Measurements from ENCODE around the gene VDAC1. TPM values are rescaled to one million over a fixed set of nuclear protein-coding genes. Genes with fewer than 3 reads are reported as not detected.

Gene VDAC1
- polyA plus RNA-seq, 4 donors = 94.2 to 208 (median 180) TPM

DNA sequence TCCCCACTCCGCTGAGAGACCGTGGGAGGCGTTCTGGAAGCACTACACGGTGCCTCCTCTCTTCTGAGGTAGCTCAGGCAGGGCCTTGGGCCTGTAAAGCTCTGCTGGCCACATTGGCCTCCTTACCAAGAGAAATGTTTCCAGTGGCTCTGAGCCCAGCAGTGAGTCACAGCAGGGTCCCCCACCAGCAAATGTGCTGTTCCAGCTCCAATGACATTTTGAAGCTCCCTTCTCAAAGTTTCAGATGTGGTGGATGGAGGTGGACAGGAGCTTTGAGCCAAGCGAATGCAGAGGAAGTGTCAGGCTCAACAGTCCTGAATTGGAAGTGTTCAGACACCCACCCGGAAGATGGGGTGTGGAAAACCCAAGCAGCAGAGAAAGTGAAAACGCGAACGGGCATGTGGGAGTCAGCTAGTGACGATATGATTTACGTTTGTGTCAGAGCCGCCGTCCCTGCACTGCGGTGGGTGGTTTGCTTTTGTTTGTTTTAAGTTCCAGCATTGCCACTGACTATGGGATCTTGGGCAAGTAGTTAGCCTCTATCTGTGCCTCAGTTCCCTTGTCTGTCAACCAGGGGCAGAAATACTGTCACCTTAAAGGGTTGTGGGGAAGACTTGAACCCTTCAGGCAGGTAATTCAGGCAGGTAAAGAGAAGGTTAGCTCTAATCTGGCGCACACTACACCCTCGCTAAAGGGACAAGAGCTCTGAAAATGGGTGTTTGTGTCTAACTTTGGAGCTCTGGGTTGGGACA is 74.5 kb downstream of the VDAC1 start:
- no peak for DNase-seq (ENCODE audit: low read depth in 4 of 4, low spot score in 3 of 4)

- no peak for DNase-seq (ENCODE audit: low read depth in 4 of 4, low spot score in 3 of 4)
These were observed 76.0 kb downstream of the VDAC1 start for GRCh38 chr5:133928587-133929393.

- no peak for DNase-seq (ENCODE audit: low read depth in 4 of 4, low spot score in 3 of 4)
These were observed 77.2 kb downstream of the VDAC1 start for GRCh38 chr5:133927300-133928180.

- no peak for DNase-seq (ENCODE audit: low read depth in 4 of 4, low spot score in 3 of 4)
These were observed 78.1 kb downstream of the VDAC1 start for GRCh38 chr5:133926489-133927299.

DNA sequence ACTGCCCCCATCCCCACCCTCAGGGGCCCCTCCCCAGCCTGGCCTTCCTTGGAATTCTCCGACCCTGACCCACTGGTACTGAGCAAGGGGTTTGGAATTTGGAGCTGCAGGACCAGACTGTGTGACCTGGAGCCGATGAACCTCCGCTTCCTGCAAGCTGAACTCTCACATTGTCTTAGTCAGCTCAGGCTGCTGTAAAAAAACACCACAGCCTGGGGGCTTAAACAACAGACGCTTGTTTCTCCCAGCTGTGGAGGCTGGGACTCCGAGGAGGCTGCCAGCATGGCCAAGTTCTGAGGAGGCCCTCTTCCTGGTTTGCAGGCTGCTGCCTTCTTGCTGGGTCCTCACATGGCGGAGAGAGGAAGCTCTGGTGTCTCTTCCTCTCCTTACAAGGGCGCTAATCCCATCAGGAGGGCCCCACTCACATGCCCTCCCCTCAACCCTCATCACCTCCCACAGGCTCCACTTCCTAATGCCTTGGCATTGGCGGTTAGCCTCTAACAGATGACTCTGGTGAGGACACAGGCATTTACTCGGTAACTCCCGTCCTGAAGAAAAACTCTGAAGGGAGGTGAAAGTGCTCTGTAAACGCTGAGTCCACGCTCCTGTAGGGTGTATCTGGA is 78.8 kb downstream of the VDAC1 start:
- DNase-seq (ENCODE audit: low read depth in 4 of 4, low spot score in 3 of 4) = no peak

DNA sequence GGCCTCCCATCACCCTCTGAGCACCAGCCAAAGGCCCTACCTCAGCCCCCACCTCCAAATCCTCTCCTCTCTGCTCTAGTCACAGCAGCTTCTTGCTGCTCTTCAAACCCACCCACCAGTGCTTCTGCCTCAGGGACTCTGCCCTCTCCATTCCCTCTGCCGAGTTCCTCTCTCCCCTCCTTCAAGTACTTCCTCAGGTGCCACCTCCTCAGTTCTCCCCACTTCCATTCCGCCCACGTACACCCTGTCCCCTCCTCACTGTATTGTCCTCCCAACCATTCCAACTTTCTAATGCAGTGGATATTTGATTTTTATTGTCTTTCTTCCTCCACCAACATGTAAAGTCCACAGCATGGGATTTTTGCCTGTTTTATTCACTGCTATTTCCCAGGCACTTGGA is 79.5 kb downstream of the VDAC1 start:
- no peak for DNase-seq (ENCODE audit: low read depth in 4 of 4, low spot score in 3 of 4)

DNA sequence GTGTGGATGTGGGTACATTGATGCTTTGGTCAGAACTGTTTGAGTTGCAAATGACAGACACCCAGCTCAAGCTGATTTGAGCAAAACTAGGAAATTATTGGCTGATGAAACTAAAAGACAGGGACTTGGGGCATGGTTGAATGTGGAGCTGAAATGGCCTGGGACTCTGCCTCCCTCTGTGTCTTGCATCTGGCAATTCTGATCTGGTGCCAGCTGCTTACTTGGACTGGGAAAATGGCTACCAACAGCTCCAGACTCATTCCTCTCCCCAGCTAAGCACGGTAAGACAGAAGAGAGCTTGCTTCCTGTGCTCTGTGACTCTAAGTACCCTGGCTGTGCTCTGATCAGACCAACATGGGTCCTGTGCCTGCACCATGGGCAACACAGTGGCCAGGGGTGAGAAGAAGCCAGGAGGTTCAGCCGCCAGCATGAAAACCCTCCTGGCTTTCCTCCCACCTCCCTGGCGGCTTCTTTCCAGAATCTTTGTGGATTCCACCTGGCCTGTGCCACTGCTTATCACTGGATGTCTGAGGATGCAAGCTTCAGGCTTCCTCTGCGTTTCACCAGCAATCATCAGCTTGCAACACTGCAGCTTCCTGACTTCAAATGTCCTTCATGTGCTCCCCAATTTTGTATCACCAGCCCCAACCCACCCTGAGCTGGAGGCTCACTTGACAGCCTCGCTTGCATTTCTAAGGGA is 80.4 kb downstream of the VDAC1 start:
- no peak for DNase-seq (ENCODE audit: low read depth in 4 of 4, low spot score in 3 of 4)

GRCh38 chr5:133921979-133922378 is 82.8 kb downstream of the VDAC1 start:
- DNase-seq (ENCODE audit: low read depth in 4 of 4, low spot score in 3 of 4) = no peak

Other genes starting within 250 kb of the VDAC1 start
- 100 to 1,000 TPM; 110 to 164 (median 136) TPM for gene C5orf15, start 36.4 kb downstream of the VDAC1 start, polyA plus RNA-seq (ENCODE audit: insufficient read length in 4 of 4)
- gene TCF7, start 109.7 kb upstream of the VDAC1 start, polyA plus RNA-seq (ENCODE audit: insufficient read length in 4 of 4) = 10 to 100 TPM in 3 of 4 donors, 1 to 10 TPM in 1; 3.6 to 17.2 (median 12.9) TPM
- 100 to 1,000 TPM; 586 to 942 (median 756) TPM for gene SKP1, start 172.0 kb upstream of the VDAC1 start, polyA plus RNA-seq (ENCODE audit: insufficient read length in 4 of 4)
- gene PPP2CA, start 221.1 kb upstream of the VDAC1 start, polyA plus RNA-seq (ENCODE audit: insufficient read length in 4 of 4) = 100 to 1,000 TPM; 172 to 236 (median 195) TPM